Activated CD8-positive, alpha-beta T cell treated with anti-CD3 and anti-CD28 coated beads, Interleukin-2, amount 10 ng/mL, durations not matched to agents 7 days and 5 days (primary cell): ENCODE measurements around the gene MDM1. TPM values are rescaled to one million over a fixed set of nuclear protein-coding genes. Genes with fewer than 3 reads are reported as not detected.

Experiments
- ATAC-seq: fragments of 150-1000 bp; cut with Tn5 transposase; one replicate; pipeline ENCODE4 v1.10.0; 2021; ENCODE audit warnings: moderate library complexity
- CTCF ChIA-PET: fragments of 350-600 bp; sonication (Branson Sonifier 250); formaldehyde crosslinking; loops from one replicate; lab custom pipeline; 2021; ENCODE audit warnings: antibody characterized with exemption; lab: Charles Lee
- POLR2A ChIA-PET: fragments of 350-600 bp; sonication (Branson Sonifier 250); formaldehyde crosslinking; loops from one replicate; lab custom pipeline; 2021; ENCODE audit warnings: antibody characterized with exemption; lab: Charles Lee
- DNase-seq: peaks from one replicate; pipeline ENCODE4 v3.0.0-alpha.2; 2020
- H3K27ac Mint-ChIP-seq: one replicate; pipeline ENCODE4 v1.8.0; 2021; ENCODE audit warnings: mild to moderate bottlenecking, mixed read lengths
- H3K27me3 Mint-ChIP-seq: one replicate; pipeline ENCODE4 v1.8.0; 2021; ENCODE audit warnings: low read depth, mixed read lengths
- H3K36me3 Mint-ChIP-seq: one replicate; pipeline ENCODE4 v1.8.0; 2021; ENCODE audit warnings: low read depth, mixed read lengths
- H3K4me1 Mint-ChIP-seq: one replicate; pipeline ENCODE4 v1.8.0; 2021; ENCODE audit warnings: low read depth, mixed read lengths
- H3K4me3 Mint-ChIP-seq: one replicate; pipeline ENCODE4 v1.8.0; 2021; ENCODE audit warnings: mild to moderate bottlenecking, mixed read lengths
- H3K9me3 Mint-ChIP-seq: one replicate; pipeline ENCODE4 v1.8.0; 2022; ENCODE audit warnings: mixed read lengths; ENCODE audit not compliant: insufficient read depth
- total RNA-seq, 2 experiments: library from RNA; stranded (reverse); gene quantifications; one replicate each; pipeline ENCODE4 v1.2.3, GENCODE V29; 2021

Gene MDM1
- total RNA-seq, 2 experiments from 2014 or later, result 25.0 to 28.9 TPM

- H3K36me3 Mint-ChIP-seq, result peaks cover 2% of the 10 kb centered on the region
- H3K27me3 Mint-ChIP-seq, result no peaks in the 10 kb centered on the region
- CTCF ChIA-PET, result no interaction called here
- ATAC-seq (no peak), DNase-seq (no peak)
- H3K4me1 Mint-ChIP-seq, result peaks cover 65% of the 10 kb centered on the region
- H3K9me3 Mint-ChIP-seq, result no peaks in the 10 kb centered on the region
- H3K4me3 Mint-ChIP-seq, result no peak overlapping the region
- POLR2A ChIA-PET, result no interaction called here
- H3K27ac Mint-ChIP-seq, result no peak overlapping the region
Measured at GRCh38 chr12:68368327-68368726, 36.2 kb upstream of the MDM1 start.

GRCh38 chr12:68367903-68368302 is 35.7 kb upstream of the MDM1 start:
- no peaks in the 10 kb centered on the region for H3K36me3 Mint-ChIP-seq
- DNase-seq (no peak), ATAC-seq (no peak)
- ChIA-PET POLR2A (no interaction called here), CTCF (no interaction called here)
- H3K27me3 Mint-ChIP-seq, result no peaks in the 10 kb centered on the region
- H3K27ac Mint-ChIP-seq, result no peak overlapping the region
- H3K9me3 Mint-ChIP-seq, result no peaks in the 10 kb centered on the region
- peaks cover 64% of the 10 kb centered on the region for H3K4me1 Mint-ChIP-seq
- H3K4me3 Mint-ChIP-seq, result no peak overlapping the region

GRCh38 chr12:68367116-68367515 is 35.0 kb upstream of the MDM1 start:
- CTCF ChIA-PET, result no interaction called here
- H3K36me3 Mint-ChIP-seq, result no peaks in the 10 kb centered on the region
- ATAC-seq, result no peak
- no peak overlapping the region for H3K4me3 Mint-ChIP-seq
- peaks cover 65% of the 10 kb centered on the region for H3K4me1 Mint-ChIP-seq
- H3K27ac Mint-ChIP-seq, result no peak overlapping the region
- POLR2A ChIA-PET, result no interaction called here
- no peaks in the 10 kb centered on the region for H3K27me3 Mint-ChIP-seq
- no peaks in the 10 kb centered on the region for H3K9me3 Mint-ChIP-seq
- DNase-seq, result no peak

GRCh38 chr12:68364893-68365725 is 32.9 kb upstream of the MDM1 start:
- H3K4me3 Mint-ChIP-seq, result peak overlapping the region; percentile 76
- POLR2A ChIA-PET, result interaction anchor here (0.7 to 1.9 kb wide), 16 partner anchors 10 to 247 kb away, joined by 3 to 7 read pairs (median 4); partner anchors contain the start of genes MDM1 and RAP1B
- ATAC-seq (peak; percentile 91), DNase-seq (peak; percentile 95)
- peaks cover 60% of the 10 kb centered on the region for H3K4me1 Mint-ChIP-seq
- peak overlapping the region; percentile 95 for H3K27ac Mint-ChIP-seq
- H3K27me3 Mint-ChIP-seq, result no peaks in the 10 kb centered on the region
- no peaks in the 10 kb centered on the region for H3K36me3 Mint-ChIP-seq
- CTCF ChIA-PET, result interaction anchor here (0.7 to 2.6 kb wide), 4 partner anchors 9 to 222 kb away, joined by 3 to 9 read pairs (median 4); no protein-coding TSS in a partner anchor
- no peaks in the 10 kb centered on the region for H3K9me3 Mint-ChIP-seq

GRCh38 chr12:68364328-68364727 is 32.2 kb upstream of the MDM1 start:
- DNase-seq (no peak), ATAC-seq (no peak)
- H3K4me3 Mint-ChIP-seq, result peak overlapping the region; percentile 76
- POLR2A ChIA-PET, result interaction anchor here (0.7 to 1.9 kb wide), 8 partner anchors 8 to 248 kb away, joined by 3 to 7 read pairs (median 4); partner anchors contain the start of genes MDM1 and RAP1B
- H3K4me1 Mint-ChIP-seq, result peaks cover 61% of the 10 kb centered on the region
- H3K9me3 Mint-ChIP-seq, result no peaks in the 10 kb centered on the region
- H3K27me3 Mint-ChIP-seq, result no peaks in the 10 kb centered on the region
- H3K36me3 Mint-ChIP-seq, result no peaks in the 10 kb centered on the region
- CTCF ChIA-PET, result interaction anchor here (2.6 kb wide), 1 partner anchor 17 kb away, joined by 9 read pairs; no protein-coding TSS in a partner anchor
- peak overlapping the region; percentile 95 for H3K27ac Mint-ChIP-seq

- CTCF ChIA-PET, result interaction anchor here (0.9 kb wide), 1 partner anchor 13 kb away, joined by 4 read pairs; no protein-coding TSS in a partner anchor
- no peaks in the 10 kb centered on the region for H3K27me3 Mint-ChIP-seq
Measured at GRCh38 chr12:68361953-68362352, 29.8 kb upstream of the MDM1 start.

GRCh38 chr12:68359674-68360073 is 27.5 kb upstream of the MDM1 start:
- POLR2A ChIA-PET, result interaction anchor here (1.3 kb wide), 1 partner anchor 96 kb away, joined by 3 read pairs; no protein-coding TSS in a partner anchor
- H3K36me3 Mint-ChIP-seq, result no peaks in the 10 kb centered on the region
- CTCF ChIA-PET, result interaction anchor here (0.8 to 2.0 kb wide), 22 partner anchors 10 to 327 kb away, joined by 3 to 12 read pairs (median 4); partner anchors contain the start of genes IL26 and NUP107
- H3K27me3 Mint-ChIP-seq, result no peaks in the 10 kb centered on the region
- DNase-seq (no peak), ATAC-seq (no peak)
- H3K4me3 Mint-ChIP-seq, result no peak overlapping the region
- no peaks in the 10 kb centered on the region for H3K9me3 Mint-ChIP-seq
- no peak overlapping the region for H3K27ac Mint-ChIP-seq
- peaks cover 31% of the 10 kb centered on the region for H3K4me1 Mint-ChIP-seq

More at GRCh38 chr12:68361953-68362352, 29.8 kb upstream of the MDM1 start:
- DNase-seq (no peak), ATAC-seq (no peak)
- no peaks in the 10 kb centered on the region for H3K9me3 Mint-ChIP-seq
- no peak overlapping the region for H3K4me3 Mint-ChIP-seq
- no peaks in the 10 kb centered on the region for H3K36me3 Mint-ChIP-seq
- POLR2A ChIA-PET, result interaction anchor here (1.2 kb wide), 1 partner anchor 248 kb away, joined by 4 read pairs; the partner anchor contains the start of gene RAP1B
- peaks cover 50% of the 10 kb centered on the region for H3K4me1 Mint-ChIP-seq
- no peak overlapping the region for H3K27ac Mint-ChIP-seq

GRCh38 chr12:68358532-68359485 is 26.6 kb upstream of the MDM1 start:
- POLR2A ChIA-PET, result interaction anchor here (0.6 to 1.3 kb wide), 4 partner anchors 97 to 314 kb away, joined by 3 read pairs; no protein-coding TSS in a partner anchor
- Mint-ChIP-seq H3K27ac (peak overlapping the region; percentile 27), H3K36me3 (no peaks in the 10 kb centered on the region), H3K9me3 (no peaks in the 10 kb centered on the region), H3K27me3 (no peaks in the 10 kb centered on the region), H3K4me3 (no peak overlapping the region), H3K4me1 (peaks cover 23% of the 10 kb centered on the region)
- CTCF ChIA-PET, result interaction anchor here (0.7 to 3.6 kb wide), 26 partner anchors 10 to 449 kb away, joined by 3 to 18 read pairs (median 4); partner anchors contain the start of genes IL26, MDM2 and NUP107
- peak; percentile 81 for DNase-seq
- peak; percentile 89 for ATAC-seq

GRCh38 chr12:68356986-68357385 is 24.8 kb upstream of the MDM1 start:
- Mint-ChIP-seq H3K4me1 (peaks cover 10% of the 10 kb centered on the region), H3K9me3 (no peaks in the 10 kb centered on the region), H3K27ac (no peak overlapping the region), H3K4me3 (no peak overlapping the region), H3K27me3 (no peaks in the 10 kb centered on the region), H3K36me3 (no peaks in the 10 kb centered on the region)
- DNase-seq (no peak), ATAC-seq (no peak)
- ChIA-PET POLR2A (interaction anchor here (1.2 kb wide), 1 partner anchor 330 kb away, joined by 3 read pairs; no protein-coding TSS in a partner anchor), CTCF (interaction anchor here (0.8 to 3.6 kb wide), 10 partner anchors 13 to 368 kb away, joined by 3 to 18 read pairs (median 4); partner anchors contain the start of gene RAP1B)

- peaks cover 9% of the 10 kb centered on the region for H3K4me1 Mint-ChIP-seq
- H3K27ac Mint-ChIP-seq, result no peak overlapping the region
- H3K27me3 Mint-ChIP-seq, result no peaks in the 10 kb centered on the region
- ATAC-seq (no peak), DNase-seq (no peak)
- ChIA-PET CTCF (interaction anchor here (0.8 to 3.6 kb wide), 10 partner anchors 9 to 369 kb away, joined by 3 to 18 read pairs (median 4); partner anchors contain the start of gene RAP1B), POLR2A (interaction anchor here (0.6 to 1.2 kb wide), 3 partner anchors 8 to 331 kb away, joined by 3 to 7 read pairs (median 3); no protein-coding TSS in a partner anchor)
- H3K4me3 Mint-ChIP-seq, result no peak overlapping the region
- no peaks in the 10 kb centered on the region for H3K9me3 Mint-ChIP-seq
- H3K36me3 Mint-ChIP-seq, result no peaks in the 10 kb centered on the region
Measured at GRCh38 chr12:68356060-68356695, 24.0 kb upstream of the MDM1 start.
